ENCODE measurements around the gene C1orf116.

Gene C1orf116

DNA sequence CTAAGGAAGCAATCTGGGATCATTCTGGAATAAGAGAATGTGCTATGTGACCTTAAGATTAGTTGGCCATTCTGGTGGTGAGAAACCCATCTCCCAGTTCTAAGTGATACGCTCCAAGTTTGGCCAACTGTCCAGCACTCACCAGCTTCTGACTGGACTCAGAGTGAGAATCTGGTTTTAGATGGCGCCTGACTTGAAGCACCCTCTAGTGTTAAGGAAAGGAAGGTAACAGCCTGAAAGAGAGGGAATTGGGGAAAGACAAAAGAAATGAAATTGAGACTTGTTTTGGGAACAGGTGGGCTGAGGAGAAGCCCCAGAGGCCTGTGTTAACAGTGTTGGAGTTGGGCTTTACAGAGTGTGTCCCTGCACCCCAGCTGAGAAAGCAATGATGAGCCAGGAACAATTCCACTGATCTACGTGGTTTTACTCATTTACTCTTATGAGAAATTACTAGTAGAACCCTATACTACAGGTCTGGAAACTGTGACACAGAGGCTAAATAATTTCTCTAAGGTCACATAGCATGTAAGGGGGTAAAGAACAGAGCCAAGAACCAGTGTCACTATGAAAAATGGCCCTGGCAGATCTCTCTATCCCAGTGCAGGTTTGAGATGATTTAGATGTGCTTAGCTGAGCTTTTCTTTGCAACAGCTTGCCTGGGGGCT lies 53.0 kb downstream of the C1orf116 start:
- TF ChIP-seq POLR2AphosphoS5 (IDR thresholded peaks at IDR 0.05; ENCODE audit: low read depth, low read length) (no peak), FOXP2 (optimal IDR thresholded peaks at IDR 0.05; ENCODE audit: borderline replicate concordance, extremely low read depth, extremely low read length, insufficient read depth) (no peak)
- TF ChIP-seq, protein P1, sequence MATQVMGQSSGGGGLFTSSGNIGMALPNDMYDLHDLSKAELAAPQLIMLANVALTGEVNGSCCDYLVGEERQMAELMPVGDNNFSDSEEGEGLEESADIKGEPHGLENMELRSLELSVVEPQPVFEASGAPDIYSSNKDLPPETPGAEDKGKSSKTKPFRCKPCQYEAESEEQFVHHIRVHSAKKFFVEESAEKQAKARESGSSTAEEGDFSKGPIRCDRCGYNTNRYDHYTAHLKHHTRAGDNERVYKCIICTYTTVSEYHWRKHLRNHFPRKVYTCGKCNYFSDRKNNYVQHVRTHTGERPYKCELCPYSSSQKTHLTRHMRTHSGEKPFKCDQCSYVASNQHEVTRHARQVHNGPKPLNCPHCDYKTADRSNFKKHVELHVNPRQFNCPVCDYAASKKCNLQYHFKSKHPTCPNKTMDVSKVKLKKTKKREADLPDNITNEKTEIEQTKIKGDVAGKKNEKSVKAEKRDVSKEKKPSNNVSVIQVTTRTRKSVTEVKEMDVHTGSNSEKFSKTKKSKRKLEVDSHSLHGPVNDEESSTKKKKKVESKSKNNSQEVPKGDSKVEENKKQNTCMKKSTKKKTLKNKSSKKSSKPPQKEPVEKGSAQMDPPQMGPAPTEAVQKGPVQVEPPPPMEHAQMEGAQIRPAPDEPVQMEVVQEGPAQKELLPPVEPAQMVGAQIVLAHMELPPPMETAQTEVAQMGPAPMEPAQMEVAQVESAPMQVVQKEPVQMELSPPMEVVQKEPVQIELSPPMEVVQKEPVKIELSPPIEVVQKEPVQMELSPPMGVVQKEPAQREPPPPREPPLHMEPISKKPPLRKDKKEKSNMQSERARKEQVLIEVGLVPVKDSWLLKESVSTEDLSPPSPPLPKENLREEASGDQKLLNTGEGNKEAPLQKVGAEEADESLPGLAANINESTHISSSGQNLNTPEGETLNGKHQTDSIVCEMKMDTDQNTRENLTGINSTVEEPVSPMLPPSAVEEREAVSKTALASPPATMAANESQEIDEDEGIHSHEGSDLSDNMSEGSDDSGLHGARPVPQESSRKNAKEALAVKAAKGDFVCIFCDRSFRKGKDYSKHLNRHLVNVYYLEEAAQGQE (IDR thresholded peaks at IDR 0.05; ENCODE audit: insufficient read depth in 1 of 2, low read depth in 2 of 2, low read length in 2 of 2) = peak in 1 of 2 experiments; percentile 67; a peak in 1 of 4 replicates

DNA sequence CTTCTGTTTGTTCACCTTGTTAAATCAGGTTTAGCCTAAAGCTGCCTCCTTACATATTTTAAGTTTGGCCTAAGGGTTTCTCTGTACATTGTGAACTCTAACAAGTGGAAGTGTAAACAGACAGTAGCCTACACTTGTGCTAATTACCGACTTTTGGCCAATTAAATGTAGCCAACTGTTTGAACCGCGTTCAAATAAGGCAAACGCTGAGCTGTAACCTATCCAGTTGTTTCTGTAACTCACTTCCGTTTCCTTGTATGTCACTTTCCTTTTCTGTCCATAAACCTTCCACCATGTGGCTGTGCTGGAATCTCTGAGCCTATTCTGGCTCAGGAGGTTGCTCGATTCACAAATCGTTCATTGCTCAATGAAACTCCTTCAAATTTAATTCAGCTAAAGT lies 54.3 kb downstream of the C1orf116 start:
- TF ChIP-seq, protein P1 (IDR thresholded peaks at IDR 0.05; ENCODE audit: insufficient read depth in 1 of 2, low read depth in 2 of 2, low read length in 2 of 2) = no peak
- TF ChIP-seq SIN3A (IDR thresholded peaks at IDR 0.05; ENCODE audit: borderline replicate concordance, insufficient read depth, low read length) (no peak), FOXP2 (optimal IDR thresholded peaks at IDR 0.05; ENCODE audit: borderline replicate concordance, extremely low read depth, extremely low read length, insufficient read depth) (no peak), POLR2AphosphoS5 (IDR thresholded peaks at IDR 0.05; ENCODE audit: low read depth, low read length) (no peak), TAF1 (IDR thresholded peaks at IDR 0.05; ENCODE audit: borderline replicate concordance, insufficient read depth, low read length) (no peak)

DNA sequence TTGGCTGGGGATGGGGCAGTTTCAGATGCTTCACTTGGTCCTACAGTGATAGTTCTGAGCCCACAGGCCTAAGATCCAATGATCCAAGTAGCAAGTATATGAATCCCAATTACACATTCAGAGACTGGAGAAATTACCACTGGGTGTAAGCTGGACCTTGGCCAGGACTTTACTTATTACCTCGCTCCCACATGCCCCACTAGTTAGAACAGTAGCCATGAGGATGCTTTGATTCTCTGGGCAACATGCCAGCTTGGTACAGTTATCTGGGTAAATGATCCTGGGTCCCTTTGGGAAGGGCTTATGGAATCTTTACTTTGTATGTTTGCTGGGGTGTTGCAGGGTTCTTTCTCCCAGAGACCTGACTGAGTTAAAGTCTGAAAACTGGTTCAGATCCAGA lies 57.2 kb downstream of the C1orf116 start:
- TF ChIP-seq FOXP2 (optimal IDR thresholded peaks at IDR 0.05; ENCODE audit: borderline replicate concordance, extremely low read depth, extremely low read length, insufficient read depth) (no peak), POLR2AphosphoS5 (IDR thresholded peaks at IDR 0.05; ENCODE audit: low read depth, low read length) (no peak), SIN3A (IDR thresholded peaks at IDR 0.05; ENCODE audit: borderline replicate concordance, insufficient read depth, low read length) (no peak), TAF1 (IDR thresholded peaks at IDR 0.05; ENCODE audit: borderline replicate concordance, insufficient read depth, low read length) (no peak)
- TF ChIP-seq, protein P1 (IDR thresholded peaks at IDR 0.05; ENCODE audit: insufficient read depth in 1 of 2, low read depth in 2 of 2, low read length in 2 of 2) = no peak

DNA sequence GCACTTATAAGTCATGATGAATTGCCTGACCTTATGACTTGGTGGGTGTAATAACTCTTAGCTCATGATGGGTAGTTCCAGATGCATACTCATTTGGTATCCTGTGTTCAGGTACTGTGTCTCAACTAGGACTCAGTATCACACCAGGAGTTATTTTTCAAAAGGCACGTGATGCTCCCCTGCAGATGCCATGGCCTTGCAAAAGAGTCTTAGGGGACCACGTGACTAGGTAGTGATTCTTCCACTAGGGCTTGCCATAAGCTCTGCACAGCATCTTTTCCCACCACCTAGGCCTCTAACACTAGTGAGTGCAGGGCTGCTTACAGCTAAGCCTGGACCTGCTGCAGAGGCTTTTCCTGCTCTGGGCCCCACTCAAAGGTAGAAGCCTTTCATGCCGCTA lies 58.4 kb downstream of the C1orf116 start:
- TF ChIP-seq, protein P1 (IDR thresholded peaks at IDR 0.05; ENCODE audit: insufficient read depth in 1 of 2, low read depth in 2 of 2, low read length in 2 of 2) = no peak
- TF ChIP-seq SIN3A (IDR thresholded peaks at IDR 0.05; ENCODE audit: borderline replicate concordance, insufficient read depth, low read length) (no peak), POLR2AphosphoS5 (IDR thresholded peaks at IDR 0.05; ENCODE audit: low read depth, low read length) (no peak), TAF1 (IDR thresholded peaks at IDR 0.05; ENCODE audit: borderline replicate concordance, insufficient read depth, low read length) (no peak), FOXP2 (optimal IDR thresholded peaks at IDR 0.05; ENCODE audit: borderline replicate concordance, extremely low read depth, extremely low read length, insufficient read depth) (no peak)

DNA sequence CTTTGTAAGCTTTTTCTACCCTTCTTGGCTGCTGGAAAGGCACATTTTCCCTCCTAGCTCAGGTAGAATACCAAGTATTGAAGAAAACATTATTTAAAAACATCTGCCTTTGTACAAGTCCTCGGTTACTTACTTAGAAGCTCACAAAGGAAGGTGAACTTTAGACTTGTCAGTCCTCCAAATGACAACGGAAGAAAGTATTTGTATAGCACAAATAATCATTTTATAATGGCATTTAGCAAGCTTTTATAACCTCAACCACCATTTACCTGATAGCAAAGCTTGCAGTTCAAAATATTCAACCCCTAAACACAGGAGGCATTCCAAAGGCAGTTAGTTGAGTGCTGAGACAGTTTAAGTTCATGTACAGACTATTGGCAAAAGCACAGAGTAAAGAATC lies 59.8 kb downstream of the C1orf116 start:
- TF ChIP-seq FOXP2 (optimal IDR thresholded peaks at IDR 0.05; ENCODE audit: borderline replicate concordance, extremely low read depth, extremely low read length, insufficient read depth) = no peak
- TF ChIP-seq SIN3A (IDR thresholded peaks at IDR 0.05; ENCODE audit: borderline replicate concordance, insufficient read depth, low read length) = no peak
- TF ChIP-seq TAF1 (IDR thresholded peaks at IDR 0.05; ENCODE audit: borderline replicate concordance, insufficient read depth, low read length) = no peak
- TF ChIP-seq, protein P1 (IDR thresholded peaks at IDR 0.05; ENCODE audit: insufficient read depth in 1 of 2, low read depth in 2 of 2, low read length in 2 of 2) = no peak
- no peak for TF ChIP-seq POLR2AphosphoS5 (IDR thresholded peaks at IDR 0.05; ENCODE audit: low read depth, low read length)

All from PFSK-1 (cell line).